IPS DF 19.7 (cell line): ENCODE results near the gene HOXD10.

Experiments
- DNase-seq: peaks from one replicate; pipeline ENCODE4 v3.0.0-alpha.2; 2013; ENCODE audit warnings: low read depth, low spot score

The HOXD10 gene

DNA sequence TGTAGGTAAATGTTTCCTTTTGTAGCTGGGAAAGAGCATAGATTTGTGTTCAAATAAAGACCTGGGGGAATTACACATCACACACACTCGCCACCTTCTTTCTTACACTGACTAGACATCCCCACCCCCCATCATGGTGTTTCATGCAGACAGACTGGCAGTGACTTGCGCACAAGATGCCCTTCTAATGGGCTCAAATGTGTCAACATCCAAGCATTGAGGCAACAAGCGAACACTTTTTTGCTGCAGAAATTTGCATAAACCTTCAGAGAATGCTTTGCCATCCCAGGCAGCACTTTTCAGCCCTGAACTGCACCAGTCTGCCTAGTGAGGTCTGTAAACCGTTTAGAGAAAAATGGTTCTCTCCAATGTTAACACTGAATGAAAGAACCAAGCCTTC lies 17.5 kb downstream of the HOXD10 start:
- no peak for DNase-seq

DNA sequence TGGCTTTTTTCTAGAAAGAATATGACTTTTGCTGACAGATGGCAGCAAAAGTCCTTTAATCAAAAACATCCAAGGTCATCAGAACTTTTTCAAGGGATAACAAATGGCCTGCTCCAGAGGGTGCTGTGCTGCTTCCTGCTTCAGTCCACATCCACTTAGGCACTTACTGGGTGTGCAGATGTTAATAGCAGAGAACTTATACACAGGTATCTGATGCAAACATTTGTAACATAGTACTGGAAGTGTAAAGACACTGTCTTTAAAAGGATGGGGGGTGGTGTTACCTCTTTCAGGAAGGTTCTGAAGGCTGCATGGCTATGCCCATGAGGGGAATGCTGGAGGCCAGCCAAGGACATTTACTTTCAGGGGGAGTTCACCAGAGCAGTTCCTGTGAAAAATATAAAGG lies 18.5 kb downstream of the HOXD10 start:
- DNase-seq = no peak

DNA sequence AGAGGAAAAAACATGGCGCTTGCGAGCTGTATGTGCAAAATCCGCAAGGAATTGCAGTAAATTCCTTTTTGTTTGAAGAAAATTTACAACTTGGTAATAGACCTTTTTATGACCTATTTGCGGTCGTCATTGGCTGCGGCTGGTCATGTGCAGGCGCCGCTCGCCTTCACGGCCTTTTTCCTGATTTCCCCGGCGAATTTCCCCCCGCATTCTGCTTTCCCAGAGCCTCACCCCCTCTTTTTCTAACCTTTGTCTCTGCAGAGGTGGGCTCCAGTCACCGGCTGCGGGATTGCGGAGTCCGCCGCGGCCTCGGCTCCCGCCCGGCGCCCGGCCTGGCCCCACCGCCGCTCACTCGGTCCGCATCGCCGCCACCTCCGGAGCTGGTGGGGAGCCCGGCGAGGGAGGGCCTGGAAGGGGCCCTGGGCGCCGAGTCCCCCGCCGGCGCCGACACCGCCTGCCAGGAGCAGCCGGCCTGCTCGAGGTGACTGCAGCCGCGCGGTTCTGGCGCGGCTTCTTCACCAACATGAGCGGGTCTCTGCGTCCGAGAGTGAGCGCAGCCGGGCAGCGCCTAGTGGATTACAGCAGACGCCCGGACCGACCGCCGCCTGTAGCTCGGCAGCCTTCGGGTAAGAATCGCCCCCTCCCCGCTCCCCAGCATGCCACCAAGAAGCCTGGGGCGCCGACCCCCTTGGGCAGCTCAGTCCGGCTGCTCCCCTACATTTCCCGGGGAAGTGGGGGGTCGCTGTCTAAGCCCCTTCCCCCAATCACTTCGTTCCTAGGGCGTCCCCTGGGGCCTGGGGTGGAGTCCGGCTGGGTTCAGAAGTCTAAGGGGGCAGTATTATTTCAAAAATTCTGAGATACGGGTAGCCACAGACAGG lies 20.0 kb downstream of the HOXD10 start:
- no peak for DNase-seq

DNA sequence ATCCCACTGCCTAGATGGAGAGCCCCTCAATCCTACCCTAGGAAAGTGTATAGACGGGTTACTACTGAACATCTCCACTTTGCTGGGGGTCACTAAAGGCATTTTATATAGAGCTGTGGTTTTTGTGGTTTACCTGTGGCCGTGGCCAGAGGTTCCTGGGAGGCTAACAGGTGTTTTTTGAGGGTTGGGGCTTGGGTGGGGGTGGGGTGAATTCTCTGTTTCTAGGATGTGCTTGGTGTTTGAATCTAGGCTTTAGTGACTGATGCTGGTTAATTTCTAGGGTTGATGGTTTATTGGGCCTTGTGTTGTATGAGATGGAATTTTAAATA lies 20.6 kb downstream of the HOXD10 start:
- no peak for DNase-seq

DNA sequence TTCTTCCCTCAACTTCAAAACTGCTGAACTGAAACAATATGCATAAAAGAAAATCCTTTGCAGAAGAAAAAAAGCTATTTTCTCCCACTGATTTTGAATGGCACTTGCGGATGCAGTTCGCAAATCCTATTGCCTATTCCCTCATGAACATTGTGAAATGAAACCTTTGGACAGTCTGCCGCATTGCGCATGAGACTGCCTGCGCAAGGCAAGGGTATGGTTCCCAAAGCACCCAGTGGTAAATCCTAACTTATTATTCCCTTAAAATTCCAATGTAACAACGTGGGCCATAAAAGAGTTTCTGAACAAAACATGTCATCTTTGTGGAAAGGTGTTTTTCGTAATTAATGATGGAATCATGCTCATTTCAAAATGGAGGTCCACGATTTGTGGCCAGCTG lies 21.3 kb downstream of the HOXD10 start:
- no peak for DNase-seq

- no peak for DNase-seq
Observed at GRCh38 chr2:176138526-176138922, 21.9 kb downstream of the HOXD10 start.

- no peak for DNase-seq
Observed at GRCh38 chr2:176138923-176139660, 22.5 kb downstream of the HOXD10 start.

GRCh38 chr2:176139661-176140512 lies 23.3 kb downstream of the HOXD10 start:
- no peak for DNase-seq

DNA sequence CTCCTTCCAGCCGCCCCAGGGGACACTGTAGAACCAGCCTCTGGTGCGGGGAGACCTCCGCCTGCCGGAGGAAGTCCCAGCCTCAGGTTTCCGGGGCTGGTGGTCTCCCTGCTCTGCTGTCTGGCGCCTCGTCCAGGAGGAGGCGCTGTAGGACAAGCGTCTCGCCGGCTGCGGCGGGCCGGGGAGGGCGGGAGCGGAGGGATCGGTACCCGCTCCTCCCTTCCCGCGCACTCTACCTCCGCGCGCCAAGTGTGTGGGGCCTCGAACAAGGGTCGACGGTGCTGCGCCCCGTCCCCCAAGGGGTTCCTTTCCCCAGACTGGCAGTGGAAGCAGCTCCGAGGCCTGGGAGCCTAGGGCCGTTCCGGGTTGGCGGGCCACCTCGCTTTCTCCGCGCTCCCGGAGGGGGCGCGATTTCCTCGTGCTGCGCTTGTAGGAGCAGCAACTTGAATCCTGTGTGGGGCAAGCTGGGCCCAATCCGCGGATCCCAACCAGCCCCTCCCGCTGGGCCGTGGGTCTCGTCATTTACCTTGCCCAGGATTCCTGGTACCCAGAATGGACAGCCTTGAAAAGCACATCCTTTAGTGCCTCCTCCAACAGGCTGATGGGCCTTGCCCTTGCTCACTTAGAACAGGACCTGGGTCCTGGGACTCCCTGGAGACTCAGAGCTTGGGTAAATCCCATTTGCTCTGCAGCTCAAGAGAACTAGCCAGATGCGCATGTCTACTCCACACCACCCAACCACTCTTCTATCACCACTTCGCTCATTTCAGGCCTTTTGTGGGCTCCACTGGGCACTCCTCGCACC lies 24.1 kb downstream of the HOXD10 start:
- no peak for DNase-seq

- no peak for DNase-seq
Observed at GRCh38 chr2:176142281-176142680, 25.7 kb downstream of the HOXD10 start.

GRCh38 chr2:176145085-176145969 lies 28.7 kb downstream of the HOXD10 start:
- no peak for DNase-seq

DNA sequence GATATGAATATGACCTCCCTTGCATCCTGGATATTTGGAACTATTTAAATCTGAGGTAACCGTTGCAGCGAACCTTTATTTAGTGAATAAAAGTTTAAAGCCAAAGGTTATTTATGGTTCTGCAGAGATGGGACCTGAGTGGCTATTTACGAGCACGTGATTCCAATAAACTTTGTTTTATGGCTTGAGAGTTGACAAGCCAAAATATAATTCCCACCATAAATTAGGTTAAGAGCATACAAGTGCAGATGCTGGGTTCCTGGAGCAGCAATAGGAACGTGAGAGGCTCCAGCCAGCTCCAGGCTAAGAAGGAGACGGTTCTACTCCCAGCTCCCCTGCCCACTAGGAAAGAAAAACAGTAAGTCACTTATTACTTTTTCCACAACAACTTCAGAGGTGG lies 29.5 kb downstream of the HOXD10 start:
- no peak for DNase-seq

DNA sequence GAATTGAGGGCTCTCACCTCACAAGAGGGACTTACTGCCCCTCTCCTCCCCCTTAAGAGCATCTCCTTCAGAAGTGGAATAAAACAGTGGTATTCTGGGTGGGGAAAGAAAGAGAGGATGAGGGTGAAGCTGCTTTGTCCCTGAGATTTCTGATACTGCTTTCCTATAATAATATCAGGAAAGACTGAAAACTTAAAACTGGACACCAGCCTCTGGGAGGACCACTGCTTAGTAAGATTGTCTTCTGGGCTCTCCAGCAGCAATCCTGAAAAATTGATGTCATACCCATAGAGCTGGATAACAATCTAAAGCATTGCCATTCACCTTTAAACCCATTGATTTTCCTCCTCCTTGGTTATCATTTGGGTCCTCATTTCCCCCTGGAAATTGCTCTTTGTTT lies 30.1 kb downstream of the HOXD10 start:
- DNase-seq = no peak

GRCh38 chr2:176147210-176147799 lies 30.7 kb downstream of the HOXD10 start:
- DNase-seq = no peak

DNA sequence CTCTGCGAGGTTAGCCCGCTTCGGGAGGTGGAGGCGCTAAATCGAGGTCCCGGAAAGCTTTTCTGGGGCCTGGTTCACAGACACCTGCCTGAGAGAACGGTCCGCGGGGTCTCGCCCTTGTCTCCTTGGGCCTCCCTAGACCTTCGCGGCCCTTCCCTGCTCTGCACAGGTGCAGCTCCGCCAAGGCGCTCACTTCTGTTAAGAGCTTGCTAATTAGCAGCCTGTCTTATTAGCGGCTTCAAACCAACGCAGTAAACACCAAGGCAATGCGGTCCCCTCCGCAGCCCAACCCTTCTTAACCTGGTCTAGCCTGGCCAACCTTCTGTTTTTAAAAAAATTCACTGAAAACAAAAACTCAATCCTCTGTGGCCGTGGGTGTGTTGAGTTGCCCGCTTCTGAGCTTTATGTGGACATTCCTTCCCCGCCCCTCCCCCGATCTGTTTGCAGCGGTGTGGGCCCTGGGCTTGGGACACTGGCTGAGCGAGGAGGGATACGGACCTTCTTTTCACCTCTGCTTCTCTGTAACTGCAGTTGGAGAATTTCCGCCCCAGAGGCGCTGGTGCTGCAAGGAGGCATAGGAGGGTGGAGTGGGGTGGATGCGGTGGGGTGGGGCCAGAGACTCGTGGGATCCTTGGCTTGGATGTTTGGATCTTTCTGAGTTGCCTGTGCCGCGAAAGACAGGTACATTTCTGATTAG lies 31.4 kb downstream of the HOXD10 start:
- no peak for DNase-seq

DNA sequence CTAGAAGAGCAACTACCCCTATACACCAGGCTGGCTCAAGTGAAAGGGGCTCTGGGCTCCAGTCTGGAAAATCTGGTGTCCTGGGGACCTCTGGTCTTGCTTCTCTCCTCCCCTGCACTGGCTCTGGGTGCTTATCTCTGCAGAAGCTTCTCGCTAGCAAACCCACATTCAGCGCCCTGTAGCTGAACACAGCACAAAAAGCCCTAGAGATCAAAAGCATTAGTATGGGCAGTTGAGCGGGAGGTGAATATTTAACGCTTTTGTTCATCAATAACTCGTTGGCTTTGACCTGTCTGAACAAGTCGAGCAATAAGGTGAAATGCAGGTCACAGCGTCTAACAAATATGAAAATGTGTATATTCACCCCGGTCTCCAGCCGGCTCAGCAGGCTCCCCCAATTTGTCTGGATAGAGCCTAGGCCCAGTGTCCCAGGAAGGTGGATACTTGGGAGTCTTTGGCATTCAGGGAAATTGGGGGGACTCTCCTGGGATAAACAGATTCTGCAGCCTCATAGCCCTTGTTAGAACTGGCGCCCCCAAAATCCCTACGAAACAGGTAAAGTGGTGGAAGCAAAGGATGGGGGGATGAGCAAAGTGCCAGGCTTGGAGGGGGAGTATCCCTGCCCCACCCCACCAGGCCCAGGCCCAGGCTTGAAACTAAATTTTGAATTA lies 32.3 kb downstream of the HOXD10 start:
- no peak for DNase-seq

DNA sequence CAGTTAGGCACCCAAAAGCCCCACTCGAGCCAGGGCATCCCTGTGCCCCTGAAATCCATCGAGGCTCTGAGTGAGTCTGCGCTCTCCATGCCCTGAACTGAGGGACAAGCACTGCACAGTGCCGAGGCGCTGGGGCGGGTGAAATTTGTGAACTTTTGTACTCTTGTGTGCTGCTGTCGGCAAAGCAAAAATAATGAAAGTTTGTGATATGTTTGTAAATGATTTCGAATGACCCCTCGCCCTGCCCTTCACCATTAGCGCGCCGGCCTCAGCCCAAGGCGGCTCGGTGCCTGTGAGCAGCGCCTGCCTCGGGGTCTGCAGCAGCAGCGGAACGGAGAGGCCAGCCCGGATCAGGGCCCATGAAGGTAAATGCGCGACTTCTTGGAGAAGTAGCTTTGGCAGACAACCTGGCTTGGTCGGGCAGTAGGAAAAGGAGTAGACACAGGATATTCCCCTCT lies 32.9 kb downstream of the HOXD10 start:
- DNase-seq = no peak

GRCh38 chr2:176149939-176150583 lies 33.5 kb downstream of the HOXD10 start:
- DNase-seq = no peak
